ENCODE results near the gene PROZ. TPM values are rescaled to one million over a fixed set of nuclear protein-coding genes. Genes with fewer than 3 reads are reported as not detected.

The PROZ gene
- total and polyA plus RNA-seq, 2 of the 13 experiments (the other 11 are each of a cell fraction or from before 2014, with no cell fraction given) = 5.6 to 22.5 TPM

DNA sequence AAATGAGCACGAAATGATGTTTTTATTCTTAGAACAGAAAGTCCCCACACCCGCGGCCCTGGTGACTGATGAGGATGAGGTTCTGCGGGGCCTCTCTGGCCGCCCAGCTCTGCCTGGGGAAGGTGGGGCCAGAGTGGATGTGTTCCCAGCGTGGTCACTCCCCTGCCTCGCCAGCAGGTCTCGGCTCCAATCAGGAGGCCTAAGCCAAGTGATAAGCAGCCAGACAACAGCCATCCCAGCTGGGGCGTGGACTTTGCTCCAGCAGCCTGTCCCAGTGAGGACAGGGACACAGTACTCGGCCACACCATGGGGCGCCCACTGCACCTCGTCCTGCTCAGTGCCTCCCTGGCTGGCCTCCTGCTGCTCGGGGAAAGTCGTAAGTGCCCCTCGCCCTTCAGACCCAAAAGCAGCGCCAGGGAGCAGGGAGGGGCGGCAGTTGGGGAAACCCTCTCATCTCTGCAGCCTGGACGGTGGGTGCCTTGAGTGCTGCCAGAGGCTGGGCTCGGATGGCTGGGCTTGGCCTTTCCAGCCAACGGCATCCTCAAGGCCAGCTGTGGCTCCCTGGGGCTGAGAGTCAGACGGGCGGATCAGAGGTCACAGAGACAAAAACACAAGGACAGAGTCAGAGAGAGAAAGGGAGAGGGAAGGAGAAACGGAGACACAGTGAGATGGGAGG lies 35.8 kb upstream of the PROZ start, which contains the start of gene F10 (continued):
- TF ChIP-seq, protein P1, sequence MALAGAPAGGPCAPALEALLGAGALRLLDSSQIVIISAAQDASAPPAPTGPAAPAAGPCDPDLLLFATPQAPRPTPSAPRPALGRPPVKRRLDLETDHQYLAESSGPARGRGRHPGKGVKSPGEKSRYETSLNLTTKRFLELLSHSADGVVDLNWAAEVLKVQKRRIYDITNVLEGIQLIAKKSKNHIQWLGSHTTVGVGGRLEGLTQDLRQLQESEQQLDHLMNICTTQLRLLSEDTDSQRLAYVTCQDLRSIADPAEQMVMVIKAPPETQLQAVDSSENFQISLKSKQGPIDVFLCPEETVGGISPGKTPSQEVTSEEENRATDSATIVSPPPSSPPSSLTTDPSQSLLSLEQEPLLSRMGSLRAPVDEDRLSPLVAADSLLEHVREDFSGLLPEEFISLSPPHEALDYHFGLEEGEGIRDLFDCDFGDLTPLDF (CRISPR knock-in tag; IDR thresholded peaks at IDR 0.05) = no peak
- TF ChIP-seq PRMT3 (CRISPR knock-in tag; IDR thresholded peaks at IDR 0.05; ENCODE audit: borderline replicate concordance, low read depth) (no peak), ZFP36L2 (CRISPR knock-in tag; IDR thresholded peaks at IDR 0.05) (no peak), ZNF761 (CRISPR knock-in tag; conservative IDR thresholded peaks at IDR 0.05) (peak; percentile 44; the same call in 1 of the 2 replicates), ZBTB7A (CRISPR knock-in tag; IDR thresholded peaks at IDR 0.05) (no peak), SSRP1 (CRISPR knock-in tag; IDR thresholded peaks at IDR 0.05) (peak; percentile 49; the same call in 1 of the 2 replicates), ADNP (CRISPR knock-in tag; IDR thresholded peaks at IDR 0.05) (0 out of 2 replicates have a peak, but pooled peaks have one; percentile 22), ZNF331 (CRISPR knock-in tag; IDR thresholded peaks at IDR 0.05) (peak; percentile 75; the same call in 1 of the 2 replicates), NR2F1 (CRISPR knock-in tag; IDR thresholded peaks at IDR 0.05) (peak; percentile 23 to 38; a peak in 1 of 4 replicates), HNRNPUL1 (IDR thresholded peaks at IDR 0.05; ENCODE audit: low read depth, low read length) (no peak), SAP130 (CRISPR knock-in tag; IDR thresholded peaks at IDR 0.05; ENCODE audit: low read depth) (peak; percentile 98), ZBTB3 (CRISPR knock-in tag; IDR thresholded peaks at IDR 0.05; ENCODE audit: borderline replicate concordance, low read depth) (no peak), CEBPB (IDR thresholded peaks at IDR 0.05; ENCODE audit: borderline replicate concordance, low read depth, low read length) (no peak), ZNF274 (CRISPR knock-in tag; IDR thresholded peaks at IDR 0.05) (peak; percentile 94)
- TF ChIP-seq, protein P2, sequence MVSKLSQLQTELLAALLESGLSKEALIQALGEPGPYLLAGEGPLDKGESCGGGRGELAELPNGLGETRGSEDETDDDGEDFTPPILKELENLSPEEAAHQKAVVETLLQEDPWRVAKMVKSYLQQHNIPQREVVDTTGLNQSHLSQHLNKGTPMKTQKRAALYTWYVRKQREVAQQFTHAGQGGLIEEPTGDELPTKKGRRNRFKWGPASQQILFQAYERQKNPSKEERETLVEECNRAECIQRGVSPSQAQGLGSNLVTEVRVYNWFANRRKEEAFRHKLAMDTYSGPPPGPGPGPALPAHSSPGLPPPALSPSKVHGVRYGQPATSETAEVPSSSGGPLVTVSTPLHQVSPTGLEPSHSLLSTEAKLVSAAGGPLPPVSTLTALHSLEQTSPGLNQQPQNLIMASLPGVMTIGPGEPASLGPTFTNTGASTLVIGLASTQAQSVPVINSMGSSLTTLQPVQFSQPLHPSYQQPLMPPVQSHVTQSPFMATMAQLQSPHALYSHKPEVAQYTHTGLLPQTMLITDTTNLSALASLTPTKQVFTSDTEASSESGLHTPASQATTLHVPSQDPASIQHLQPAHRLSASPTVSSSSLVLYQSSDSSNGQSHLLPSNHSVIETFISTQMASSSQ (IDR thresholded peaks at IDR 0.05; ENCODE audit: low read depth) = no peak
- TF ChIP-seq, protein P2 (CRISPR knock-in tag; IDR thresholded peaks at IDR 0.05; ENCODE audit: borderline replicate concordance) = no peak; the same call in 1 of the 2 replicates
- TF ChIP-seq, protein P3, sequence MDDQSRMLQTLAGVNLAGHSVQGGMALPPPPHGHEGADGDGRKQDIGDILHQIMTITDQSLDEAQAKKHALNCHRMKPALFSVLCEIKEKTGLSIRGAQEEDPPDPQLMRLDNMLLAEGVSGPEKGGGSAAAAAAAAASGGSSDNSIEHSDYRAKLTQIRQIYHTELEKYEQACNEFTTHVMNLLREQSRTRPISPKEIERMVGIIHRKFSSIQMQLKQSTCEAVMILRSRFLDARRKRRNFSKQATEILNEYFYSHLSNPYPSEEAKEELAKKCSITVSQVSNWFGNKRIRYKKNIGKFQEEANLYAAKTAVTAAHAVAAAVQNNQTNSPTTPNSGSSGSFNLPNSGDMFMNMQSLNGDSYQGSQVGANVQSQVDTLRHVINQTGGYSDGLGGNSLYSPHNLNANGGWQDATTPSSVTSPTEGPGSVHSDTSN (CRISPR knock-in tag; IDR thresholded peaks at IDR 0.05; ENCODE audit: borderline replicate concordance) = no peak
- TF ChIP-seq, protein P4, sequence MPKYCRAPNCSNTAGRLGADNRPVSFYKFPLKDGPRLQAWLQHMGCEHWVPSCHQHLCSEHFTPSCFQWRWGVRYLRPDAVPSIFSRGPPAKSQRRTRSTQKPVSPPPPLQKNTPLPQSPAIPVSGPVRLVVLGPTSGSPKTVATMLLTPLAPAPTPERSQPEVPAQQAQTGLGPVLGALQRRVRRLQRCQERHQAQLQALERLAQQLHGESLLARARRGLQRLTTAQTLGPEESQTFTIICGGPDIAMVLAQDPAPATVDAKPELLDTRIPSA (CRISPR knock-in tag; IDR thresholded peaks at IDR 0.05; ENCODE audit: borderline replicate concordance) = 0 out of 2 replicates have a peak, but pooled peaks have one; percentile 80
- TF ChIP-seq, protein P5, sequence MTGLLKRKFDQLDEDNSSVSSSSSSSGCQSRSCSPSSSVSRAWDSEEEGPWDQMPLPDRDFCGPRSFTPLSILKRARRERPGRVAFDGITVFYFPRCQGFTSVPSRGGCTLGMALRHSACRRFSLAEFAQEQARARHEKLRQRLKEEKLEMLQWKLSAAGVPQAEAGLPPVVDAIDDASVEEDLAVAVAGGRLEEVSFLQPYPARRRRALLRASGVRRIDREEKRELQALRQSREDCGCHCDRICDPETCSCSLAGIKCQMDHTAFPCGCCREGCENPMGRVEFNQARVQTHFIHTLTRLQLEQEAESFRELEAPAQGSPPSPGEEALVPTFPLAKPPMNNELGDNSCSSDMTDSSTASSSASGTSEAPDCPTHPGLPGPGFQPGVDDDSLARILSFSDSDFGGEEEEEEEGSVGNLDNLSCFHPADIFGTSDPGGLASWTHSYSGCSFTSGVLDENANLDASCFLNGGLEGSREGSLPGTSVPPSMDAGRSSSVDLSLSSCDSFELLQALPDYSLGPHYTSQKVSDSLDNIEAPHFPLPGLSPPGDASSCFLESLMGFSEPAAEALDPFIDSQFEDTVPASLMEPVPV (CRISPR knock-in tag; IDR thresholded peaks at IDR 0.05) = peak; percentile 93

Data from HepG2 (cell line).